Stimulated activated CD8-positive, alpha-beta memory T cell treated with anti-CD3 and anti-CD28 coated beads, Interleukin-7, amount 100 ng/mL, for 4 hours (primary cell): Measurements from ENCODE around the gene MYPOP.

Experiments used
- DNase-seq, 2 donors: peaks; one replicate each; pipeline ENCODE4 v3.0.0-alpha.2; 2020; ENCODE audit warnings: low read depth in 2 of 2

The MYPOP gene

GRCh38 chr19:45863335-45863839, 39.0 kb downstream of the MYPOP start:
- no peak for DNase-seq

GRCh38 chr19:45862564-45863334, 39.7 kb downstream of the MYPOP start, which contains the start of gene SYMPK:
SYMPK (minus strand) TSS chr19:45863147; CDS start chr19:45854495, 8,652 bp downstream.
- DNase-seq = peak; percentile 98 to 99

- DNase-seq = no peak
These were observed 40.2 kb downstream of the MYPOP start for GRCh38 chr19:45862271-45862563.

GRCh38 chr19:45860359-45861259, 41.8 kb downstream of the MYPOP start:
- DNase-seq = no peak

GRCh38 chr19:45854167-45854778, 48.1 kb downstream of the MYPOP start:
- no peak for DNase-seq

- DNase-seq = no peak
These were observed 49.4 kb downstream of the MYPOP start for GRCh38 chr19:45852983-45853382.

GRCh38 chr19:45852145-45852750, 50.2 kb downstream of the MYPOP start:
- no peak for DNase-seq

- DNase-seq = no peak
These were observed 53.5 kb downstream of the MYPOP start for GRCh38 chr19:45848922-45849321.

- DNase-seq = no peak
These were observed 54.8 kb downstream of the MYPOP start for GRCh38 chr19:45847663-45848062.

- no peak for DNase-seq
These were observed 60.2 kb downstream of the MYPOP start for GRCh38 chr19:45842198-45842597.
